ENCODE results near the gene MSRB1. TPM values are rescaled to one million over a fixed set of nuclear protein-coding genes. Genes with fewer than 3 reads are reported as not detected.

The MSRB1 gene
- total RNA-seq, 1 donor from 2014 or later, result 23.7 TPM

GRCh38 chr16:1972490-1972877, 29.5 kb upstream of the MSRB1 start:
- no peak for TF ChIP-seq CTCF (IDR thresholded peaks at IDR 0.05; ENCODE audit: insufficient read depth, low read depth, low read length)
- TF ChIP-seq EZH2 (IDR thresholded peaks at IDR 0.05; ENCODE audit: insufficient read depth, low read length), result no peak
- DNase-seq (ENCODE audit: low read depth), result no peak
- H3K27me3 Mint-ChIP-seq (ENCODE audit: low read depth, unreplicated experiment), result no peaks in the 10 kb centered on the region
- peaks cover 5% of the 10 kb centered on the region for H3K36me3 Mint-ChIP-seq (ENCODE audit: low read depth, unreplicated experiment)
- H2AFZ ChIP-seq (ENCODE audit: low read depth, low read length), result peak overlapping the region; percentile 50
- H3K4me2 ChIP-seq (ENCODE audit: low read length), result peak overlapping the region; percentile 94
- H3K4me3 Mint-ChIP-seq (ENCODE audit: unreplicated experiment), result peak overlapping the region; percentile 93
- FAIRE-seq, result no peak
- H3K9me3 ChIP-seq (ENCODE audit: insufficient read depth, low read depth, low read length), result no peaks in the 10 kb centered on the region
- peaks cover 7% of the 10 kb centered on the region for H3K36me3 ChIP-seq (ENCODE audit: insufficient read depth, low read length)
- H3K4me3 ChIP-seq (ENCODE audit: insufficient read depth, low read depth, low read length), result peak overlapping the region; percentile 89
- peak overlapping the region; percentile 91 for H3K9ac ChIP-seq (ENCODE audit: low read length)
- H4K20me1 ChIP-seq (ENCODE audit: insufficient read depth, low read length), result peaks cover 22% of the 10 kb centered on the region
- H3K9me3 Mint-ChIP-seq (ENCODE audit: unreplicated experiment), result no peaks in the 10 kb centered on the region
- peaks cover 35% of the 10 kb centered on the region for H3K79me2 ChIP-seq (ENCODE audit: insufficient read depth, low read length)
- peak overlapping the region; percentile 95 for H3K27ac Mint-ChIP-seq (ENCODE audit: unreplicated experiment)
- H3K27ac ChIP-seq (ENCODE audit: low read depth, low read length), result peak overlapping the region; percentile 79
- H3K27me3 ChIP-seq (ENCODE audit: insufficient read depth, low read length), result no peaks in the 10 kb centered on the region
- H3K4me1 ChIP-seq (ENCODE audit: insufficient read depth, low read length), result peaks cover 11% of the 10 kb centered on the region
- H3K4me1 Mint-ChIP-seq (ENCODE audit: low read depth, unreplicated experiment), result peaks cover 11% of the 10 kb centered on the region

GRCh38 chr16:1971796-1972489, 28.9 kb upstream of the MSRB1 start, which contains the start of gene TBL3:
Gene TBL3, plus strand, starts transcription at chr16:1972053. Its CDS starts 112 bp downstream, at chr16:1972165.
- Mint-ChIP-seq H3K36me3 (ENCODE audit: low read depth, unreplicated experiment) (peaks cover 4% of the 10 kb centered on the region), H3K27me3 (ENCODE audit: low read depth, unreplicated experiment) (no peaks in the 10 kb centered on the region), H3K4me1 (ENCODE audit: low read depth, unreplicated experiment) (peaks cover 11% of the 10 kb centered on the region), H3K27ac (ENCODE audit: unreplicated experiment) (peak within 1 kb of the TSS; percentile 98), H3K4me3 (ENCODE audit: unreplicated experiment) (peak within 1 kb of the TSS; percentile 93), H3K9me3 (ENCODE audit: unreplicated experiment) (no peaks in the 10 kb centered on the region)
- Histone ChIP-seq H3K27ac (ENCODE audit: low read depth, low read length) (peak within 1 kb of the TSS; percentile 79), H3K4me2 (ENCODE audit: low read length) (peak within 1 kb of the TSS; percentile 94), H4K20me1 (ENCODE audit: insufficient read depth, low read length) (peaks cover 22% of the 10 kb centered on the region), H3K36me3 (ENCODE audit: insufficient read depth, low read length) (peaks cover 6% of the 10 kb centered on the region), H3K27me3 (ENCODE audit: insufficient read depth, low read length) (no peaks in the 10 kb centered on the region), H3K9me3 (ENCODE audit: insufficient read depth, low read depth, low read length) (no peaks in the 10 kb centered on the region), H2AFZ (ENCODE audit: low read depth, low read length) (peak within 1 kb of the TSS; percentile 78), H3K9ac (ENCODE audit: low read length) (peak within 1 kb of the TSS; percentile 91), H3K4me1 (ENCODE audit: insufficient read depth, low read length) (peaks cover 11% of the 10 kb centered on the region), H3K4me3 (ENCODE audit: insufficient read depth, low read depth, low read length) (peak within 1 kb of the TSS; percentile 89), H3K79me2 (ENCODE audit: insufficient read depth, low read length) (peaks cover 37% of the 10 kb centered on the region)
- FAIRE-seq, result peak; percentile 37
- DNase-seq (ENCODE audit: low read depth), result peak; percentile 87
- TF ChIP-seq EZH2 (IDR thresholded peaks at IDR 0.05; ENCODE audit: insufficient read depth, low read length), result no peak
- TF ChIP-seq CTCF (IDR thresholded peaks at IDR 0.05; ENCODE audit: insufficient read depth, low read depth, low read length), result no peak

Data from astrocyte (in vitro differentiated cells and primary cell).